BE2C (cell line): ENCODE data around the gene HSD3B1.
"Not testable (repeated sequence)": the region's sequence is repeated elsewhere in the genome, so short reads cannot be mapped to it uniquely, and the experiment has no call there.

Source experiments
- DNase-seq: peaks from one replicate; pipeline ENCODE4 v3.0.0-alpha.2; 2020
- H3K27me3 ChIP-seq: fragments of 250-450 bp; sonication (Bioruptor Pico); 2 replicates; pipeline ENCODE4 v1.5.1; 2020; ENCODE audit warnings: mild to moderate bottlenecking
- H3K36me3 ChIP-seq: fragments of 250-450 bp; sonication (Bioruptor Pico); 2 replicates; pipeline ENCODE4 v1.5.1; 2020; ENCODE audit warnings: mild to moderate bottlenecking
- H3K4me1 ChIP-seq: fragments of 250-450 bp; sonication (Bioruptor Pico); 2 replicates; pipeline ENCODE4 v1.5.1; 2020
- H3K4me3 ChIP-seq: 2 replicates; pipeline ENCODE4 v1.5.1; 2011; ENCODE audit warnings: low read depth, low read length
- H3K9me3 ChIP-seq: fragments of 250-450 bp; sonication (Bioruptor Pico); 2 replicates; pipeline ENCODE4 v1.5.1; 2020
- CTCF ChIP-seq: IDR thresholded peaks from 2 replicates; pipeline ENCODE4 v1.5.1; 2012; ENCODE audit warnings: mild to moderate bottlenecking, low read depth, low read length

Gene HSD3B1

GRCh38 chr1:119551218-119551617, 44.2 kb downstream of the HSD3B1 start:
- no peak for TF ChIP-seq CTCF
- no peak overlapping the region for H3K4me3 ChIP-seq

GRCh38 chr1:119552656-119553055, 45.6 kb downstream of the HSD3B1 start:
- H3K4me1 ChIP-seq, H3K4me3 ChIP-seq, DNase-seq, H3K27me3 ChIP-seq, H3K9me3 ChIP-seq, H3K36me3 ChIP-seq: not testable (repeated sequence)

More at GRCh38 chr1:119551218-119551617, 44.2 kb downstream of the HSD3B1 start:
- no peak for DNase-seq
- Histone ChIP-seq H3K27me3 (no peaks in the 10 kb centered on the region), H3K4me1 (no peaks in the 10 kb centered on the region), H3K36me3 (no peaks in the 10 kb centered on the region), H3K9me3 (no peaks in the 10 kb centered on the region)

- H3K4me3 ChIP-seq, DNase-seq, H3K36me3 ChIP-seq, H3K27me3 ChIP-seq, H3K4me1 ChIP-seq, H3K9me3 ChIP-seq: not testable (repeated sequence)
Measured at GRCh38 chr1:119553302-119554071, 46.5 kb downstream of the HSD3B1 start.

- TF ChIP-seq CTCF: no peak
- H3K9me3 ChIP-seq: no peaks in the 10 kb centered on the region
- no peaks in the 10 kb centered on the region for H3K4me1 ChIP-seq
- peak; percentile 16 for DNase-seq
- H3K4me3 ChIP-seq: no peak overlapping the region
- H3K27me3 ChIP-seq: no peaks in the 10 kb centered on the region
- H3K36me3 ChIP-seq: no peaks in the 10 kb centered on the region
Measured at GRCh38 chr1:119554183-119554582, 47.2 kb downstream of the HSD3B1 start.

- Histone ChIP-seq H3K4me1 (no peaks in the 10 kb centered on the region), H3K9me3 (no peaks in the 10 kb centered on the region), H3K4me3 (no peak overlapping the region), H3K27me3 (no peaks in the 10 kb centered on the region), H3K36me3 (no peaks in the 10 kb centered on the region)
- no peak for TF ChIP-seq CTCF
- no peak for DNase-seq
Measured at GRCh38 chr1:119556423-119556822, 49.4 kb downstream of the HSD3B1 start.

GRCh38 chr1:119560402-119560801, 53.4 kb downstream of the HSD3B1 start:
- DNase-seq, H3K9me3 ChIP-seq, H3K27me3 ChIP-seq, H3K36me3 ChIP-seq, H3K4me3 ChIP-seq, H3K4me1 ChIP-seq: not testable (repeated sequence)

GRCh38 chr1:119564548-119564947, 57.5 kb downstream of the HSD3B1 start:
- DNase-seq: no peak
- Histone ChIP-seq H3K4me3 (no peak overlapping the region), H3K27me3 (no peaks in the 10 kb centered on the region), H3K36me3 (no peaks in the 10 kb centered on the region), H3K9me3 (no peaks in the 10 kb centered on the region), H3K4me1 (no peaks in the 10 kb centered on the region)
- no peak for TF ChIP-seq CTCF
